Left lobe of liver (tissue), 2 donors: ENCODE measurements around the gene SCMH1. TPM values are rescaled to one million over a fixed set of nuclear protein-coding genes. Genes with fewer than 3 reads are reported as not detected.
"Not testable (repeated sequence)": the region's sequence is repeated elsewhere in the genome, so short reads cannot be mapped to it uniquely, and the experiment has no call there.

Source experiments
- ATAC-seq: fragments of 200-7000 bp; cut with Tn5 transposase; one replicate; pipeline ENCODE4 v1.9.1; 2020; ENCODE audit warnings: mild to moderate bottlenecking, moderate library complexity
- DNase-seq: peaks from one replicate; pipeline ENCODE4 v3.0.0-alpha.2; 2020; ENCODE audit warnings: low spot score
- total RNA-seq: library from RNA; stranded (reverse); gene quantifications from one replicate; pipeline ENCODE4 v1.2.1, GENCODE V29; 2021
- donor health status: DM: no; HTN: no; CAD: no; lungs with moderate emphysema.
- donor health status: DM: no; HTN: yes; CAD: no.

Gene SCMH1
- total RNA-seq, 1 donor from 2014 or later, result 10.7 TPM

DNA sequence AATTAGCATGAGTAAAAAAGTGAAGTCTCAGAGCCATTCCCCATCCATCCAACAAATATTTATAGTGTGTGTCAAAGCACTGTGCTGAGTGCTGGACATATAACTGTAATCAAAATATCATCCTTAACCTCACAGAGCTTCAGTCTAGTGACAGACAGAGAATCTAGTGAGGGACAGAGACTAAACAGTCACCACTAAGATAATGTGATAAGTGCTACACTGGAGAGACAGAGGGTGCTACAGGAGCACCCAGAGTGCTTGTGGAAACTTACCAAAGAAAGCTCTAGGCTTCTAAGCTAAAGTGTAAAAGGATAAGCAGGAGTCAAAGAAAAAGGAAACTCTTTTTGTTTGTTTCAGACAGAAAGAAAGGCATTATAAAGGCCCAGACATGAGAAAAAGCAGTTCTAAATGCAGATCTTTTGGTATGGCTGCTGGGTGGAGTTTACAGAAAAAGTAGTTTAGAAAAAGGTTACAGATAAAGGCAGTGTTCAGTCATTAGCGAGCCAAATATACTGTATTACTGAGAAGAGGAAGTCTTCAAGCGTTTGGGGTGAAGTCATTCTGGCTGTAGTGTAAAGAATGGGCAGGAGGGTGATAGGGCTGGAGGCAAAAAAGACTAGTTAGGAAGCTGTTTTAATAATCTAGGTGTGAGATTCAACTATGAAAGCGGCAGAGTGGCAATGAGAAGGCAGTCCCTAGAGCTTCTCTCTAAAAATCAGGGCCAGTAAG, 83.8 kb downstream of the SCMH1 start:
- DNase-seq, result no peak
- peak; percentile 60 for ATAC-seq

DNA sequence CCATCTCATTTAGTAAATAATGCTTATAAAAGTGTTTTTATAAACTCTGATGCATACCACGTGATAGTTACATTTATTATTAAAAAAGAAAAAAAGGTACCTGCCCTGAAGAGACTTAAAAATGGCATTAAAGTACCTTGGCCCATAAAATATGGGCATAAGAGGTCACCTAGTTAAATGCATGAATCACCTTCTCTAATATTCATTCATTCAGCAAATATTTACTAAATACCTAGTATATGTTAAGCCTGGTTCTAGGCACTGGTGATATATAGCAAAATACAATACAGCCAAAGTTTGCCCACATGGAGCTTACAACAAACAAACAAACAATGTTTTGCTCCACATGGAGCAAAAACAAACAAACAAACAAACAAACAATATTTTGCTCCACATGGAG, 87.0 kb downstream of the SCMH1 start:
- ATAC-seq (no peak), DNase-seq (no peak)

DNA sequence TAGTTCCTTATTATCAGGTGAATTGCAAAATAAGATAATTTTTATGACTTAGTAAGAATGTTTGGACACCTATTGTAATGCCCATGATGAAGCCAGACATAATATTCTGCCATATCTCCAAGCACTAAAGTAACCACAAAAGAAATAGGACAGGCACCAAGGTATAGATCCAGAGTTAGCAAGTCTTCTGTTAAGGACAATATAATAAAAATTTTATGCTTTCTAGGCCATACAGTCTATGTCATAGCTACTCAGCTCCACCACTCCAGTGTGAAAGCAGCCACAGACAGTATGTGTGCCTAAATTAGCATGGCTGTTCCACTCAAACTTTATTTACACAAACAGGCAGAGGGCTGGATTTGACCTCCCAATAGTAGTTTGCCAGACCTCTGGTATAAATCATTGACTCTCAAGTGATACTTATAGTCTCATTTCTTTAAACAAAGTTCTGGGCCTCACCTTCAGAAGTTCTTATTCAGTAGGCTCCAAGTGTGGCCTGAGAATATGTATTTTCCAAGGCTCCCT, 88.3 kb downstream of the SCMH1 start:
- DNase-seq (no peak), ATAC-seq (peak; percentile 20)

DNA sequence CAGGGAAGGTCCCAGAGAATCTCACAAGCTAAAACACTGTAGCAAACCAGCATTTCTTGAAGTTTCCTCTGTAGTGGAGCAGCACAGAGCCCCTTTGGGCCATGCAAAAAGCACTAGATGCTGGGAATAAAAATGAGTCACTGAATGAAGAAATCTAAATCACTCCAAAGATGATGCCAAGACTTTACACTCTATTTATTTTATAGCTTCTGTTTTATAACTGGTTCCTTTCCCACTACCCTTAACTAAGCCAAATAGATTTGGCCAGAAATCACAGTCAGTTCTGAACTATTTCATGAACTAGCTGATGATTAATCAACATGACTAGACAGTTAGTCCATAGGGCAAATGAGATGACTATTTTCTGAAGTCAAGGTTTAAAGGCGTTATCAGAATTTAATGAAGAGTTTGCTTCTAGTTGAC, 89.5 kb downstream of the SCMH1 start:
- peak; percentile 68 for ATAC-seq

GRCh38 chr1:41151846-41152245, 90.3 kb downstream of the SCMH1 start:
- DNase-seq (no peak), ATAC-seq (no peak)

More for the DNA sequence above, 89.5 kb downstream of the SCMH1 start:
- no peak for DNase-seq

- ATAC-seq, result peak; percentile 61
- no peak for DNase-seq
Measured at GRCh38 chr1:41149570-41149969, 92.5 kb downstream of the SCMH1 start.

- DNase-seq (no peak), ATAC-seq (no peak)
Measured at GRCh38 chr1:41144285-41144684, 97.8 kb downstream of the SCMH1 start.

DNA sequence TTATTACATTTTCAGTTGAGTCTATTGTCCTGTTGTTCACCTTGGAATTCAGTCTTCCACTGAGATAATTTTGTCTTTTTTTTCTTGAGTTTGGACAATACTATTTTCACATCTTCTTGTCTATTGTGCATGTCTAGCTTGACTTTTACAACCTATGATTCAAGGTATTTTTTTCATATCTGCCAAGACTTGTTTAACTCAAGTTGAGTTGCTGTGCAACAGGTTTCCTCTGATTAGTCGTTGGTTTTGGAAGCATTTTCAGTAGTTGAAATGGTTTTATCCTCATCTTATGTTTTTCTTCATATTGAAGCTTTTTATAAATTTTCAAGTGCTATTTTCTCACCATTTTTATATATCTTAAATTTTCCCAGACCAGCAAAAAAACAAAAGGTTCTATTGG, 103.6 kb downstream of the SCMH1 start:
- DNase-seq (no peak), ATAC-seq (no peak)

GRCh38 chr1:41135196-41135947, 106.7 kb downstream of the SCMH1 start:
- ATAC-seq (no peak), DNase-seq (no peak)

DNA sequence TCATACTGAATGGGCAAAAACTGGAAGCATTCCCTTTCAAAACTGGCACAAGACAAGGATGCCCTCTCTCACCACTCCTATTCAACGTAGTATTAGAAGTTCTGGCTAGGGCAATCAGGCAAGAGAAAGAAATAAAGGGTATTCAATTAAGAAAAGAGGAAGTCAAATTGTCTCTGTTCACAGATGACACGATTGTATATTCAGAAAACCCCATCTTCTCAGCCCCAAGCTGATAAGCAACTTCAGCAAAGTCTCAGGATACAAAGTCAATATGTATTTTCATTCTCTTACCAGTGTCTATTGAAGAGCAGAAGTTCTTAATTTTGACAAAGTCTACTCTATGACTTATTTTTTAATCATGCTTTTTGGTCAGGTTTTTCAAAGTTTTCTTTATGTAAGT, 107.8 kb downstream of the SCMH1 start:
- not testable (repeated sequence) for ATAC-seq, DNase-seq

GRCh38 chr1:41122851-41123518, 119.1 kb downstream of the SCMH1 start:
- DNase-seq (no peak), ATAC-seq (peak; percentile 86)

DNA sequence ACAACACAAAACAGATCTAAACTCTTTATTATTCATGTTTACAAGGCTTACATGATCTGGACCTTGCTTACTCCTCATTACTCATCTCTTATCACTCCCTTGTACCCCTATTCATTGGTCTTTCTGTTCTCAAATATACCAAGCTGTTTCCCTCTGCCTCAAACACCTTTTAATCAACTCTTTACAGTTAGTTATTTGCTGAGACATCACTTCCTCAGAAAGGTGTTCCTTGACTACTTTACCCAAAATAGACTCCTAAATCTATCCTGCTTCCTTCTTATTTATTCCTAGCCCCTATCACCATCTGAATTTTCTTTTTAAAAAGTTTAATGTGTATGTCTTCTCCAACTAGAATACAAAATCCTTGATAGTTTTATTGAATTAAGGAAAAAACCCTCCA, 120.0 kb downstream of the SCMH1 start:
- DNase-seq (no peak), ATAC-seq (no peak)

GRCh38 chr1:41118645-41119044, 123.5 kb downstream of the SCMH1 start:
- DNase-seq, result no peak
- no peak for ATAC-seq

DNA sequence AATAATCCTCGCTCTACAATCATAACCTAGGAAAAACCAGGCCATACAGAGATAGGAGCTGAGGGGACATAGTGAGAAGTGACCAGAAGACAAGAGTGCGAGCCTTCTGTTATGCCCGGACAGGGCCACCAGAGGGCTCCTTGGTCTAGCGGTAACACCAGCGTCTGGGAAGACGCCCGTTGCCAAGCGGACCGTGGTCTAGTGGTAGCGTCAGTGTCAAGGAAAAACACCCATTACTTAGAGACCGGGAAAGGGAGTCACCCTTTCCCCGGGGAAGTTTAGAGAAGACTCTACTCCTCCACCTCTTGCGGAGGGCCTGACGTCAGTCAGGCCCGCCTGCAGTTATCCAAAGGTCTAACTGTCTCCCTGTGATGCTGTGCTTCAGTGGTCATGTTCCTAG, 124.9 kb downstream of the SCMH1 start:
- ATAC-seq, DNase-seq: not testable (repeated sequence)

GRCh38 chr1:41110736-41111135, 131.4 kb downstream of the SCMH1 start:
- no peak for ATAC-seq
- DNase-seq, result no peak

- ATAC-seq (no peak), DNase-seq (no peak)
Measured at GRCh38 chr1:41110286-41110685, 131.8 kb downstream of the SCMH1 start.

GRCh38 chr1:41109310-41110197, 132.6 kb downstream of the SCMH1 start:
- DNase-seq (peak; percentile 61), ATAC-seq (peak; percentile 86)

DNA sequence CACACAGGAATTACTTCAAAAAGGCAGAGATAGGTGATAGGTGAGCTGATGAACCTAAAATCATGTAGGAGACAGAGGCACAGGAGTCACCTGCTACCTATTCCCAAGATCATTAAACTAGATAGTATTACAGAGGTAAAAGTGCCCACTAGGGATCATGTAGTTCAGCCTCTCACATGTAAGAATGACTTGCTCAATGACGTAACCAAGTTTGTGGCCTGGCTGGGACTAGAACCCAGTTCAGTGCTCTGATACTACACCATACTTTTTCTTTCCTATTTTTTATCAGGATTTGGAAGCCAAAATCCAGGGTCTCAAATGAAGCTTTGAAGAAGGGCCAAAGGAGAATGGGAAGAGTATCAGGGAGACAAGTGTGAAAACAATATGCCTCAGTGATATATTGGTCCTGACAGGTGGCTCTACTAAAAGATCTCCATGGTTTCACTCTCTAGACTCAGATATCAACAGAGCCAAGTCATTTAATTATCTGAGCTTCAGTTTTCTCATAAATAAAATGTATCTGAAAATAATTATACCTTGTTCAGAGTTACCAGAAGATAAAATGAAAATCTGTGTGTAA, 133.3 kb downstream of the SCMH1 start:
- ATAC-seq, result peak; percentile 13
- DNase-seq, result no peak

DNA sequence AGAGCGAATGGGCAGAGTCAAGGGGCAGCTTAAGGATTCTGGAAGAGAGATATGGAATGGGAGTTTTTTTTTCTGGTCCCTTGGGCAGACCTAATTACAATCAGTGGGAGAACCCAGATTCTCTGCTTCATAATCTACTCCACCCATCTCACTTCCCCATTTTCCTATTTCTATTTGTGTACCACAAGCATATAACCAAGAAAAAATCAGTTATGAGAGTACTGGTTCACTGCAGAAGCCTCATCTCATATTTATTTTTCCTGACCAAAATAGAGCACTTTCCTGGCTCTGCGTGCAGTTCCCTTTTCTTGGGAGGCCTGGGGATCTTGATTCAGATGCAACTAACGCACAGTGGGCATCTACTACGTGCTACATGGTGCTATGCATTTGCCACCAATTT, 138.3 kb downstream of the SCMH1 start:
- ATAC-seq, result no peak
- no peak for DNase-seq

DNA sequence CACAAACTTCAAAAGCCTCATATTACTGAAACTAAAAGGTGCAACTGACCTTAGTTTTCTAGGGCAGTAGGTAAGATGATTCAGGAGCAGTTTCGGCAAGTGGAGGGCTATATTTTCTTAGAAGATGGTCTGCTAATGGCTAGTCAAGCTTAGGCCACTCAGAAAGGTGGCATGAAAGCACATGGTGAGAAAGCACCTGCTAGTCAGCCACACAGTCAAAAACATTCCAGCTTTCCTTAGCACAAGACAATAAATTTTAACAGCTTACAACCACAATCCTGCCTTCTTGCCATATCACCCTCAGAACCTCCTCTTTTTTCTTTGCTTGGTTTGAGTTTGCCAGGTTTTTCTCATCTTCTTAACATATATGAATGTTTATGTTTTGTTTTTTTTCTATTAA, 139.5 kb downstream of the SCMH1 start:
- DNase-seq (no peak), ATAC-seq (peak; percentile 43)
